Measurements from ENCODE around the gene B3GALT4.

DNA sequence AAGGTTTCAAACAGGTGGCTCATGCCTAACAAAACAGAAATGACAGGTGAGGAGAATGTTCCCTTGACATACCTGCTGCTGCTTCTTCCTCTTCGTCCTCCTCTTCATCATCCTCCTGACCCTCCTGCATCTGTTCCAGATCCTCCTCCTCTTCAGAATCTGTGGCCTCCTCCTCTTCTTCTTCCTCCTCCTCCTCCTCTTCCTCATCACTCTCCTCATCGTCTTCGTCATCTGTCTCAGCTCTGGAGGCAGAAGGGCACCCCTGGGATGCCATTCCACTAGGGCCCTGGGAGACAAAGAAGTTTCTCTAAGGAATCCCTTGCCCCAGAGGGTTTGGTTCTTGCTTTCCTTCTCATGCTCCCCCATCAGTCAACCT is 43.0 kb downstream of the B3GALT4 start:
- TF ChIP-seq, protein P1, sequence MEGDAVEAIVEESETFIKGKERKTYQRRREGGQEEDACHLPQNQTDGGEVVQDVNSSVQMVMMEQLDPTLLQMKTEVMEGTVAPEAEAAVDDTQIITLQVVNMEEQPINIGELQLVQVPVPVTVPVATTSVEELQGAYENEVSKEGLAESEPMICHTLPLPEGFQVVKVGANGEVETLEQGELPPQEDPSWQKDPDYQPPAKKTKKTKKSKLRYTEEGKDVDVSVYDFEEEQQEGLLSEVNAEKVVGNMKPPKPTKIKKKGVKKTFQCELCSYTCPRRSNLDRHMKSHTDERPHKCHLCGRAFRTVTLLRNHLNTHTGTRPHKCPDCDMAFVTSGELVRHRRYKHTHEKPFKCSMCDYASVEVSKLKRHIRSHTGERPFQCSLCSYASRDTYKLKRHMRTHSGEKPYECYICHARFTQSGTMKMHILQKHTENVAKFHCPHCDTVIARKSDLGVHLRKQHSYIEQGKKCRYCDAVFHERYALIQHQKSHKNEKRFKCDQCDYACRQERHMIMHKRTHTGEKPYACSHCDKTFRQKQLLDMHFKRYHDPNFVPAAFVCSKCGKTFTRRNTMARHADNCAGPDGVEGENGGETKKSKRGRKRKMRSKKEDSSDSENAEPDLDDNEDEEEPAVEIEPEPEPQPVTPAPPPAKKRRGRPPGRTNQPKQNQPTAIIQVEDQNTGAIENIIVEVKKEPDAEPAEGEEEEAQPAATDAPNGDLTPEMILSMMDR (IDR thresholded peaks at IDR 0.05; ENCODE audit: low read depth, low read length, poor library complexity, severe bottlenecking): no peak
- no peak for TF ChIP-seq EZH2phosphoT487 (IDR thresholded peaks at IDR 0.05; ENCODE audit: borderline replicate concordance, low read length)
